ENCODE results near the gene NUP93.

DNA sequence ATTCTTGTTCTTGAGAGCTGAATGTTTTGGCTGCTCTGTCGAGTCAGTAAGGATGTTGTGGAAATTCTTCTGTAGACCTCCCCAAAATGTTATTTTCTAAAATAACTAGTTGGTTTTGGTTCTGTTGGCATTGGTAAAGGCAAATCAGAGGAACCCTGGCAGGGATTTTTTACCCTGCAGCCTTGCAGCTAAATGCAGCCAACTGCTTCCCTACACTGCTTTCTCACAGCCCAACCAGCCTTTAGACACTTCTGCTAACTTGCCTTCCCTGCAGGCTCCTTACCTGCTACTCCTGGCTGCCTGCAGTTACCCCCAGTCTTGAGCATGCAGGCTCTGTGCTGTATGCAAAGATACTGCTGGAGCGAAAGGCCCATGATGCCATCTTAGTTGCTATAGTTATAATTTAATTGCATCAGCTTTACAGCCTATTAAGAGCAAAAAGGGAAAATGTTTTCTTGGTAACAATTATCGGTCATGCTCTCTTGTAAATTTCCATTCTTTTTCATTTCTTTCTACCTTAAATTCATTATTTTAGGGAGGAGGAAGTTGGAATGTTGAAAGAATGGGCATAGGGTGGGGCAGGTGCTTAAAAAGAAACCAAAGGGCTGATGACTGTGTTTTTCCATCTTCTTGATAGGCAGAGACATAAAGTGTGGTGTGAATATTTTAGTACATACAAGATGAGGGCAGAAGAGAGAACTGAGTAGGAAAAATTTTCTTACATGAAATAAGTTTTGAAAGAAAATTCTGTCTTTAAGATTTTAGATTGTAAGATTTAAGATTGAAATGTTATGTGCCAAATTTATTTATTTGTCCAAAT, 20.0 kb downstream of the NUP93 start:
- TF ChIP-seq, protein P1, sequence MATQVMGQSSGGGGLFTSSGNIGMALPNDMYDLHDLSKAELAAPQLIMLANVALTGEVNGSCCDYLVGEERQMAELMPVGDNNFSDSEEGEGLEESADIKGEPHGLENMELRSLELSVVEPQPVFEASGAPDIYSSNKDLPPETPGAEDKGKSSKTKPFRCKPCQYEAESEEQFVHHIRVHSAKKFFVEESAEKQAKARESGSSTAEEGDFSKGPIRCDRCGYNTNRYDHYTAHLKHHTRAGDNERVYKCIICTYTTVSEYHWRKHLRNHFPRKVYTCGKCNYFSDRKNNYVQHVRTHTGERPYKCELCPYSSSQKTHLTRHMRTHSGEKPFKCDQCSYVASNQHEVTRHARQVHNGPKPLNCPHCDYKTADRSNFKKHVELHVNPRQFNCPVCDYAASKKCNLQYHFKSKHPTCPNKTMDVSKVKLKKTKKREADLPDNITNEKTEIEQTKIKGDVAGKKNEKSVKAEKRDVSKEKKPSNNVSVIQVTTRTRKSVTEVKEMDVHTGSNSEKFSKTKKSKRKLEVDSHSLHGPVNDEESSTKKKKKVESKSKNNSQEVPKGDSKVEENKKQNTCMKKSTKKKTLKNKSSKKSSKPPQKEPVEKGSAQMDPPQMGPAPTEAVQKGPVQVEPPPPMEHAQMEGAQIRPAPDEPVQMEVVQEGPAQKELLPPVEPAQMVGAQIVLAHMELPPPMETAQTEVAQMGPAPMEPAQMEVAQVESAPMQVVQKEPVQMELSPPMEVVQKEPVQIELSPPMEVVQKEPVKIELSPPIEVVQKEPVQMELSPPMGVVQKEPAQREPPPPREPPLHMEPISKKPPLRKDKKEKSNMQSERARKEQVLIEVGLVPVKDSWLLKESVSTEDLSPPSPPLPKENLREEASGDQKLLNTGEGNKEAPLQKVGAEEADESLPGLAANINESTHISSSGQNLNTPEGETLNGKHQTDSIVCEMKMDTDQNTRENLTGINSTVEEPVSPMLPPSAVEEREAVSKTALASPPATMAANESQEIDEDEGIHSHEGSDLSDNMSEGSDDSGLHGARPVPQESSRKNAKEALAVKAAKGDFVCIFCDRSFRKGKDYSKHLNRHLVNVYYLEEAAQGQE (tag by site-specific recombination; IDR thresholded peaks at IDR 0.05), result no peak
- TF ChIP-seq ZNF785 (tag by site-specific recombination; IDR thresholded peaks at IDR 0.05) (no peak), KLF16 (tag by site-specific recombination; IDR thresholded peaks at IDR 0.05) (no peak)

Measured in HEK293 (cell line).